Thyroid gland (tissue), 4 donors: ENCODE results near the gene TBC1D1.

Experiments
- POLR2A ChIP-seq, 2 donors: fragments of 450-650 bp; IDR thresholded peaks; one replicate each; pipeline ENCODE4 v1.6.1; 2017; ENCODE audit warnings: antibody characterized with exemption in 2 of 2, mild to moderate bottlenecking in 2 of 2, moderate library complexity in 1 of 2
- TF ChIP-seq, protein P1 (sequence below), 6 experiments: fragments of 200-600 bp in 3 of 6; fragments of 450-650 bp in 3 of 6; sonication (generic) in 3 of 6; IDR thresholded peaks; one replicate each; pipeline ENCODE4 v1.5.1; 2016 to 2019; ENCODE audit warnings: antibody characterized with exemption in 6 of 6, mild to moderate bottlenecking in 2 of 6, inconsistent platforms in 1 of 6, moderate library complexity in 1 of 6

- TF ChIP-seq, protein P1, sequence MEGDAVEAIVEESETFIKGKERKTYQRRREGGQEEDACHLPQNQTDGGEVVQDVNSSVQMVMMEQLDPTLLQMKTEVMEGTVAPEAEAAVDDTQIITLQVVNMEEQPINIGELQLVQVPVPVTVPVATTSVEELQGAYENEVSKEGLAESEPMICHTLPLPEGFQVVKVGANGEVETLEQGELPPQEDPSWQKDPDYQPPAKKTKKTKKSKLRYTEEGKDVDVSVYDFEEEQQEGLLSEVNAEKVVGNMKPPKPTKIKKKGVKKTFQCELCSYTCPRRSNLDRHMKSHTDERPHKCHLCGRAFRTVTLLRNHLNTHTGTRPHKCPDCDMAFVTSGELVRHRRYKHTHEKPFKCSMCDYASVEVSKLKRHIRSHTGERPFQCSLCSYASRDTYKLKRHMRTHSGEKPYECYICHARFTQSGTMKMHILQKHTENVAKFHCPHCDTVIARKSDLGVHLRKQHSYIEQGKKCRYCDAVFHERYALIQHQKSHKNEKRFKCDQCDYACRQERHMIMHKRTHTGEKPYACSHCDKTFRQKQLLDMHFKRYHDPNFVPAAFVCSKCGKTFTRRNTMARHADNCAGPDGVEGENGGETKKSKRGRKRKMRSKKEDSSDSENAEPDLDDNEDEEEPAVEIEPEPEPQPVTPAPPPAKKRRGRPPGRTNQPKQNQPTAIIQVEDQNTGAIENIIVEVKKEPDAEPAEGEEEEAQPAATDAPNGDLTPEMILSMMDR (IDR thresholded peaks at IDR 0.05), result no peak
- TF ChIP-seq POLR2A (IDR thresholded peaks at IDR 0.05), result no peak
Observed at GRCh38 chr4:38060829-38061431, 170.0 kb downstream of the TBC1D1 start.
